ENCODE measurements around the gene AATF.

The AATF gene

DNA sequence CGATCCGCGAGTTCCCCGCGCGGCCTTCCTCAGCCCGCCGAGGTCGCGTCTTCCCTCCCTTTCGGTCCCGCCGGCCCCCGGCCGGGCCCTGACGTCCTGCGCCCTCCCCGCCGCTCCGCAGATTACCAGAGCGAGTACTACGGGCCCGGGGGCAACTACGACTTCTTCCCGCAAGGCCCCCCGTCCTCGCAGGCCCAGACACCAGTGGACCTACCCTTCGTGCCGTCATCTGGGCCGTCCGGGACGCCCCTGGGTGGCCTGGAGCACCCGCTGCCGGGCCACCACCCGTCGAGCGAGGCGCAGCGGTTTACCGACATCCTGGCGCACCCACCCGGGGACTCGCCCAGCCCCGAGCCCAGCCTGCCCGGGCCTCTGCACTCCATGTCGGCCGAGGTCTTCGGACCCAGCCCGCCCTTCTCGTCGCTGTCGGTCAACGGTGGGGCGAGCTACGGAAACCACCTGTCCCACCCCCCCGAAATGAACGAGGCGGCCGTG lies 6.1 kb upstream of the AATF start:
- DNase-seq: no peak

- no peak for DNase-seq
Measured at GRCh38 chr17:36943250-36944191, 5.2 kb upstream of the AATF start.

DNA sequence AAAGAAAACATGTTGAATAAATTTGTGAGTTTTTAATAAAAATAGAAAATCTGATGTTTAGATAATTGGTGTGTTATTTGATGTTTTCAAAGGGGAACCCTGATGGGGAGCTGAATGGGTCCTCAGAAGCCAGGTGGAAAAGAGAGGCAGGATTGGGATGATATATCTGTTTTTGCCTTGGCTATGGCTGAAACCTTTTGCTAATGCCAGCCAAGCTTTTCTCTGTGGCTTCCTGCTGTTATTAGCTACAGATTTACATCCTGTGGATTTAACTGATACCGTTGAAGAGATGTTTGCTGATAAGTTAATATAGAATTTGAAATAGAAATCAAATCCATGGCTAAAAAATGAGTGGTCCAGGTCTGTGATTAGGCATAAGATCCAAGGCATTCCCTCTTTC lies 4.2 kb upstream of the AATF start:
- DNase-seq: no peak

GRCh38 chr17:36945140-36945539 lies 3.6 kb upstream of the AATF start:
- DNase-seq: no peak

GRCh38 chr17:36945959-36946725 lies 2.6 kb upstream of the AATF start:
- peak; percentile 26 for DNase-seq

GRCh38 chr17:36946726-36947091 lies 2.0 kb upstream of the AATF start:
- DNase-seq: no peak

DNA sequence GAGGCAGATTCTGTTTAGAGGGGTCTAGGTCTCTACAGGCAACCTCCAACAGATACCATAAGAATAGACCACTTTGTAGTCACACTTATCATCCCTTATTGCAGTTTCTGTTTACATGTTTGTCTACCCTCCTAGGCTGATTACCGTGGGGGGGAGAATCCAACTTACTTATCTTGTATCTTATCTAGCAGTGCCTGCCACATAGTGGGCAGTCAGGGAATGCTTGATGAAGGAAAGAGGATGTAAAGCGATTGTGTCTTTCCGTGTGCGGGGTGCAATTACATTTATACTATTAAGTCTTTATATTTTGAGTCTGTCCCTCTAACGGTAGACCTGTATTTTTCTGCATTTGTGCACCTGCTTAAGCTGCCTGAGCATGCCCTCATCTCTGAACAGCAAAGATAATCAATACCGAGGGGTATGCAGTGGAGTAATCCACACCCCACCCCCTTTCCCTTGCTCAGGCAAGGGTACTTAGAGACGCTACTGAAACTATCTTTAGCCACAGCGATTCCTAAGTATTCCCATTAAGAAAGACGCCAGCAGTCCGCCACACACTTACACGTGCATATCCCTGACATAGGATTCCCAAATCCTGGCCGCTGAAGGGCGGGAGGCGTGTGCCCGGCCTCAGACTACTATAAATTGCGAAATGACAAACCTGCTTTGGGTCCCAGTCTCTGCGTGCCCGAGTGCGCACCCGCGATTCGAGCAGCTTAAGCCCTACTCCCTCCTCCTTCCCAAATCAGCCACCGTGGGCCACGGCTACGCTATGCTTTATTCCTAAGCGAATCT lies 635 bp upstream of the AATF start:
- peak; percentile 46 for DNase-seq

DNA sequence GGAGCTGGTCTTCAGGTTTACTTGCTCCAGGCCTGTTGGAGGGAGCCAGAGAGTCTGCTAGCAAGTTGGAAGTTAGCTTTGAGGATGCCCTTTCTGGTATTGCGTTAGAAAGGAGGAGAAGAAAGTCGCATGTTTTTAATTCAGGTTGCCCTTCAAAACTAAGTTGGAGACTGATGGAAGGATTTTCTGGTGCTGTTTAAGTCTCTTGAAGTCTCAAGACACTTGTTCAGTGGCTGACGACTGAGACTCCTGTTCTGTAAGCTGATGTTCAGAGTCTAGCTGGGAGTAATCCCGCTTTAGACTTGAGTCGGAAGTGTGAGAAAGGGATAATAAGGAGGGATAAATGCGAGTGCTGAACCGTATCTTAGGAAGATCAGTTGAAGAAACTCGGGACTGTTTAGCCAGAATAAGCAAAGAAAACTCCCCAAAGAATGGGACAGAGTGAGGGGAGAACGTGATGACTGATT lies 740 bp downstream of the AATF start:
- peak; percentile 25 for DNase-seq

- DNase-seq: no peak
Measured at GRCh38 chr17:36950027-36950426, 1.3 kb downstream of the AATF start.

DNA sequence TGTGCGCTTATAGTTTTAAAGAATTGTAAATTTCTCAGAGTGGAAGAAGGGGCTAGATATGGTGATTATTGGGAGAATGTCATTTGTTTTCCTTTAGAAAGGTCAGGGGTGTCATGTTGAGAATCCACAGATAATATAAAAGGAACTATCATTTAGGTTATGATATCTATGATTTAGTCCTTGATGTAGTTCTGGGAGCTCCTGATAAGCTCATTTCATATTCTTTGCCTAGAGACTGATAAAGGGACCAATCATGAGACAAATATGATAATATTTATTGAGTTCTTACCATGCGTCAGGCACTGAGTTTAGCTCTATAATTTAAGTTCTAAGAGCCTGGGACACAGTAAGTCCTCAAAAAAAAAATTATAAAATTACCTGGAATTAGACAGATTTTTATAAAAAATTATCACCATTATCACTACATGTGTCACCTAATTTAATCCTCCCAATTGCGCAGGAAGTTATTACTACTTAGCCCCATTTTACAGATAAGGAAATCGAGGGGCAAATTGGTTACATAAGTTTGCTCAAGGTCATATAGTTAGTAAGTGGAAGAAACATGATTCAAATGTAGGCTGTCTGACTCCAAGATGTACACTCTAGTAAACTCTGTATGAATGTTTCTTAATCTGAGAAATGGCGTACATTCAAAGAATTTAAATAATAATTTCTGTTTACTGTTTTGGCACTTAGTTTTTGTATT lies 2.5 kb downstream of the AATF start:
- no peak for DNase-seq

- DNase-seq: no peak
Measured at GRCh38 chr17:36971508-36971907, 22.8 kb downstream of the AATF start.

DNA sequence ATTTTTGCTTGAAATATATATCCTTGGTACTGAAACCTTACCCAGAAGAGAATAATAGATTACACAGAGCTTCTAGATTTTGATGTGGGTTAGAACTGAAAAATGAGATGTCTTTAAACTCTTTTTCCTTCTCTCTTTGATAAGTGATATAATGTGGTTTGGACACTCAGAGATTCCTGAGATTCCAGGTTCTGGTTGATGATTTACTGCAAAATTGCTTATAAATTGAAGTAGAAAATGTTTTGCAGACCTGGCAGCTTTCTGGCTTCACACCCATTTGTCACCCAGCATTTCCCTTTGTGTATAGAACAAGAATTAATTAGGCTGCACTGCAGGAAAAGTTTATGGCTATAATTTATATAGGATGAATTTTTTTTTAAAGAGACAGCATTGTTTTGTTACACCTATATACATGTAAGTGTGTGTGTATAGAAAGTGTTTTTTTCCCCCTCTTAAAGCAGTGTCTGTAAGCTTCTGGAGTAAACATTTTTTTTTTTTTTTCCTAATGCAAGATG lies 23.5 kb downstream of the AATF start:
- no peak for DNase-seq

DNA sequence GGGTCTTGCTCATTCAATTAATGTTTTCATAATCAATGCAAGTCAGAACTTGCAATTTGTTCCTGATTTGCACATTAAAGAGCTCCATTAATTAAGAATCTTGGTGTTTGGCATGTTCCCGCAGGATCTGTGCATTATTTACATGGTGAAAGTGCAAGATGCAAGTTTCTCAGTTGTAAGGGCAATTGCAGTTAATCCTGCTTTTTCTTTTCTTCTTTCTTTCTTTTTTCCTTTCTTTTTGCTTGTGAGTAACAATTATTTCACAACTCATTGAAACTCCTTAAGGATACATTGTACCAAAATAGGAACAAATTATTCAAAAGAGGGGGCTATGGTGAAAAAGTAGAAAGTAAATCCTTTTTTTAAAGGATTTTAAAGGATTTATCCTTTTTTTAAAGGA lies 24.2 kb downstream of the AATF start:
- no peak for DNase-seq

GRCh38 chr17:36975922-36976515 lies 27.3 kb downstream of the AATF start:
- DNase-seq: no peak

DNA sequence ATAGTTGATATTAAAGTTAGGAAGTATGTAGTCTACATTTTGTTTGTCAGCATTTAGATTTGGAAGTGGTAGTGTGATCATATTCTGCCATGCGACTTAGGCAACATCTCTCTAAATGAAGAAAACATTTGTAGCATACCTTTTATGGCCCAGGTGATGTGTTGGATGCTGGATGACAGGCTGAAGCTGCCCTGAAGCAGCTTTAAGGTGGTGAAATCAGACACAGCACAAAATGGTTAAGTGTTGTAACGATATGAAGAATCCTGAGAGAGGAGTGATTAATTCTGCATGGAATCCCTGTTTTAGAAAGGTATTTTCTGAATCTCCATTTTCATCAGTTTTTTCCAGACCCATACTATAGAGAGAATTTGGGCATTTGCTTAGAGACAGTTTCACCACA lies 28.3 kb downstream of the AATF start:
- DNase-seq: no peak

DNA sequence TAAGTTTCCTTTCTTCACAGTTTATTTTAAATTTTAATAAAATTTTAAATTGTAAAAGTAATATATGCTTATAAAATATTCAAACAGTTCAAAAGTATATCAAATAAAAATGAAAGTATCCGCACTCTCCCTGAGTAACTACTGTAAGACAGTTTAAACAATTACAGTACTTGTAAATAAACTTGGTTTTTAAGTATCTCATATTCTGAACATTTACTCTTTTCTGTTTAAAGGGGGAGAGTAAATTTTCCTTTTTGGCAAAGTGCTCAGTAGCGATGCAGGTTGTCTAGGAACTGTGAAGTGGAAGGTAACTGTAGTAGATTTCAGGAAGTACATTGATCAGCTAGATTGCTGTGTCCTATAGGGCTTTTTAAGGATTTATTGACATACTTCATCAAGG lies 28.8 kb downstream of the AATF start:
- DNase-seq: no peak

GRCh38 chr17:36978810-36979564 lies 30.2 kb downstream of the AATF start:
- no peak for DNase-seq

- DNase-seq: no peak
Measured at GRCh38 chr17:36979565-36979941, 30.8 kb downstream of the AATF start.

DNA sequence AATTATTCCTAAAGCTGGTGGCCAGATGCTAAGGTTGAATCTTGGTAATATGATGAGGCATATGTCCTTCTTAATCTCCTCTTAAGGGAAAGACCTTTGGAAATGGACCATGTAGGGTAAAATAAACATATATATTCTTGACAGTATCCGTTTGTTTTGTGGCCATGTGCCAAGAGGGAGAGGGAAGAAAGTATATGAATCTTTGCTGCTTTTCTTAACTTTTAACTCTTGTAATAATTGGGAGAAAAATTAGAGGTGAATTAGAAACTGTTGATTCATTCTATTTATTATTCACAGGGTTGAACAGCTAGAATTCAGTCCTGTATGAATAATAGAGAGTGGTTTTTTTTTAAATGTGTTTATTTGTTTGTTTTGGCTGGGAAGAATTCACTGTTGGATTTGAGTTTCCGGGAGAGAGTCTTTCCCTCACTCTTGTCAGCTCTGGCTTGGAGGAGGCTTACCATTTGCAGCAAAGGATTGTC lies 31.6 kb downstream of the AATF start:
- no peak for DNase-seq

GRCh38 chr17:36983618-36984017 lies 34.9 kb downstream of the AATF start:
- no peak for DNase-seq

DNA sequence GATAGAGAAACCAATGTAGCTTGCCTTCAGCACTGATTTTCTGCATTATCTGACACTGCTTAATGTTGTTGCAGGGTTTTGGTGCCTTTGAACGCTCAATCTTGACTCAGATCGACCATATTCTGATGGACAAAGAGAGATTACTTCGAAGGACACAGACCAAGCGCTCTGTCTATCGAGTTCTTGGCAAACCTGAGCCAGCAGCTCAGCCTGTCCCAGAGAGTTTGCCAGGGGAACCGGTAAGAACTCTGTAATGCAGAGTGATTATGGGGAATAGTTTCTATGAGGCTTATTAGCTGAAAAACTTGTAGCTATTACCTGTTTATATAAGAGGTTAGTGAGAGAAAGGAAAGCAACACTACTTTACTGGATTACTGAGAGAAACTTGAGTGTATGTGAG lies 40.4 kb downstream of the AATF start:
- DNase-seq: no peak
